Liver (tissue), 3 donors: ENCODE data around the gene CD7.

ENCODE experiments used
- ATF3 ChIP-seq: IDR thresholded peaks from 2 replicates; pipeline ENCODE4 v1.6.1; 2016; ENCODE audit warnings: antibody characterized with exemption
- CTCF ChIP-seq: fragments of 150-350 bp; IDR thresholded peaks from 2 replicates; pipeline ENCODE4 v1.5.1; 2017; ENCODE audit warnings: improper control_type of control experiment, low read depth, low read length; ENCODE audit not compliant: missing input control
- EGR1 ChIP-seq, 2 donors: IDR thresholded peaks; 2 replicates each; pipeline ENCODE4 v1.6.1; 2016 to 2018; ENCODE audit warnings: antibody characterized with exemption in 2 of 2, low read depth in 2 of 2
- FOXA1 ChIP-seq: IDR thresholded peaks from 2 replicates; pipeline ENCODE4 v1.6.1; 2016; ENCODE audit warnings: antibody characterized with exemption
- GABPA ChIP-seq, 2 donors: IDR thresholded peaks in 1 of 2; conservative IDR thresholded peaks in 1 of 2; 2 replicates each; pipeline ENCODE4 v1.6.1; 2016; ENCODE audit warnings: antibody characterized with exemption in 2 of 2, mild to moderate bottlenecking in 1 of 2, moderate library complexity in 1 of 2
- HNF4A ChIP-seq, 2 donors: conservative IDR thresholded peaks; 2 replicates each; pipeline ENCODE4 v1.6.1; 2016; ENCODE audit warnings: antibody characterized with exemption in 2 of 2, mild to moderate bottlenecking in 2 of 2
- JUND ChIP-seq, 2 donors: IDR thresholded peaks; 2 replicates each; pipeline ENCODE4 v1.6.1; 2016; ENCODE audit warnings: antibody characterized with exemption in 2 of 2
- MAX ChIP-seq: IDR thresholded peaks from 2 replicates; pipeline ENCODE4 v1.6.1; 2016; ENCODE audit warnings: antibody characterized with exemption
- RAD21 ChIP-seq, 2 donors: IDR thresholded peaks; 2 replicates each; pipeline ENCODE4 v1.6.1; 2016; ENCODE audit warnings: antibody characterized with exemption in 2 of 2, mild to moderate bottlenecking in 2 of 2
- TAF1 ChIP-seq: conservative IDR thresholded peaks from 2 replicates; pipeline ENCODE4 v1.6.1; 2016; ENCODE audit warnings: antibody characterized with exemption, mild to moderate bottlenecking
- YY1 ChIP-seq: IDR thresholded peaks from 2 replicates; pipeline ENCODE4 v1.6.1; 2016; ENCODE audit warnings: antibody characterized with exemption, mild to moderate bottlenecking
- ZBTB33 ChIP-seq: IDR thresholded peaks from 2 replicates; pipeline ENCODE4 v1.6.1; 2016; ENCODE audit warnings: antibody characterized with exemption
- donor health status: healthy.
- donor health status: healthy.

- TF ChIP-seq YY1: no peak
- no peak for TF ChIP-seq MAX
- no peak for TF ChIP-seq CTCF
- TF ChIP-seq RAD21 (IDR thresholded peaks at IDR 0.05): no peak
- TF ChIP-seq GABPA (IDR thresholded peaks at IDR 0.05 in 1 of 2, conservative IDR thresholded peaks at IDR 0.05 in 1 of 2): no peak
- no peak for TF ChIP-seq TAF1
- no peak for TF ChIP-seq JUND (IDR thresholded peaks at IDR 0.05)
- no peak for TF ChIP-seq ATF3
- TF ChIP-seq HNF4A (conservative IDR thresholded peaks at IDR 0.05): no peak
- no peak for TF ChIP-seq FOXA1
- TF ChIP-seq EGR1 (IDR thresholded peaks at IDR 0.05; ENCODE audit: low read depth in 2 of 2): no peak
- no peak for TF ChIP-seq ZBTB33
Measured at GRCh38 chr17:82305727-82306300, 11.6 kb downstream of the CD7 start.
